GM19468 (cell line): ENCODE data around the gene TUB.
A peak's percentile ranks its signal among the peaks of the same experiment; 100 is the strongest.

Source experiments
- ATAC-seq: cut with Tn5 transposase; IDR thresholded peaks from one replicate; pipeline ENCODE4 v1.9.1; 2021; ENCODE audit warnings: mild to moderate bottlenecking, moderate library complexity, moderate number of reproducible peaks; ENCODE audit not compliant: unreplicated experiment; ENCODE audit errors: extremely low read depth

Gene TUB

DNA sequence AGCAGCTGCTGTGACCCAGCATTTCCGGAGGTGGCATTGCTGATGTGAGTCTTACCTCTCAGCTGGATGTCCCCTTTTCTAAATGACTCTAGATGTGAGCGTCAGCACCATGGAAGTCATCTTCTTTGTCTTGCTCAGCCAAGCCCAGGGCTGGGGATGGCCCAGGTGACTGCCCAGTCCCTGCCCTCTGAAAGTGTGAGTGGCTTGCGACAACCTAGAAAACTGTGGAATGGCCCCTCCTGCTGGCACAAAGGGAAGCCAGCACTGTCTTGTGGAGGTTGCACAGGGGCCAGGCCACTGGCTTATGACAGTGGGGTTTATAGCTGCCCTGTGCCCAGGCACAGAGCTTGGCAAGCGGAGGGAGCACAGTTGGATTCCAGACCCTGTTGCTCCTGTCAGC, 6.2 kb downstream of the TUB start:
- no peak for ATAC-seq

DNA sequence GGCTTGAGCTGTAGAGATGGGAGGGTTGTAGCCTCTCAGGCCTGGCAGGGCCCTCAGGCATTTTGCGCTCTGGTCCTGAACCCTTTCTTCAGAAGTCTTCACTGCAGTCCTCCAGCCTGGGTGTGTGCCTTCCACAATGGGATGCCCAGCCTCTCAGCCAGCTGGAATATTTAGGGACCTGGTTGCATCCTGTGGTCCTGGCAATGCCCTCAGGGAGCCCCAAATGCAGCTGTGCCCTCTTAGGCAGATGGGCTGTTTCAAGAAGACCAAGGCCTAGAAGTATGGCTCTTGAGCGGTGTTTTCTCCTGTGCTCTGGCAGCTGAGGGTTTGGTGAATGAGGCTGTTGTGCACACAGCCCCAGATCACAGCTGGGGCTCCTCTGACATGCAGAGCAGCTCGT, 6.7 kb downstream of the TUB start:
- no peak for ATAC-seq

DNA sequence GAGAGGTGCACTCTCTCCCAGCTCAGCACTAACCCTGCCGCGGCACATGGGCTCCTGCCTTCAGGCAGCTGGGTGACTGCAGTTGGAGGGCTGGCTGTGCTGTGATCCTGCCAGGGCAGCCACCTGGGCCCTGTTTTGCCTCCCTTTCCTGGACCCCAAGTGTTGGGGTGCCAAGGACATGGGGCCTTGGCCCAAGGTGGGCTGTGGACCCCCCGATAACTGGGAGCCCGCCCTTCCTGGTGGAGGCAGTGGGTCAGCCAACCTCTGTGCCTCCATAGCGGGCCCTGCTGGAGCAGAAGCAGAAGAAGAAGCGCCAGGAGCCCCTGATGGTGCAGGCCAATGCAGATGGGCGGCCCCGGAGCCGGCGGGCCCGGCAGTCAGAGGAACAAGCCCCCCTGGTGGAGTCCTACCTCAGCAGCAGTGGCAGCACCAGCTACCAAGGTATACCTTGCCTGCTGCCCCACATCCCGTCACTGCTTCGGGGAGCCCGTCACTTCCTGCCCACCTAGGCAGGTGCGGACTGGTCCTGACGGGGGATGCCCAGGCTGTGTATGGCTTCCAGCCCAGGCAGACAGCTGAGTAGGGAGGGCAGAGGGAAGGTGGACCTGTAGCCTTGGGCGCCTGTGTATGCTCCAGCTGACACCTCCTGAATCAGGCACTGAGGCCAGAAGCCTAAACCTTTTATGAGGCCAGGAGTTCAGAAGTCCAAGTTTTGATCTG, 8.9 kb downstream of the TUB start:
- no peak for ATAC-seq

DNA sequence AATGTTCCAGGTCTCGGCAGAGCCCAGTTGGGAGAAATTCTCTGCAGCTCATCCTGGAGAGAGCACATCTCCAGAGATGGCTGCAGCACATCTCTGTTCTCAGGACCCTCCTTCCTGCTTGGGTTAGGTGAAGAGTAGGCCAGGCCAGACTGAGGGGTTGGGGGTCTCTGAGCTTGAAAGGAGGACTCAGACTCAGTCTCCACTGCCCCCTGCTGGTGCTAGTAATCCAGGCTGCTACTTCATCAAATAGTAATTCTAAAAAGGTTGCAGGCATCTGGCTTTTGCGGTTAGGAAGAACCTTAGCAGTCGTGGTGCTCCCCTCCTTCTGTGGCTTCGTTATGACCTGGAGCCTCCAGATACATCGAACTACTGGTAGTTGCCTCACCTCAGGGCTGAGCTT, 9.7 kb downstream of the TUB start:
- ATAC-seq, result no peak

DNA sequence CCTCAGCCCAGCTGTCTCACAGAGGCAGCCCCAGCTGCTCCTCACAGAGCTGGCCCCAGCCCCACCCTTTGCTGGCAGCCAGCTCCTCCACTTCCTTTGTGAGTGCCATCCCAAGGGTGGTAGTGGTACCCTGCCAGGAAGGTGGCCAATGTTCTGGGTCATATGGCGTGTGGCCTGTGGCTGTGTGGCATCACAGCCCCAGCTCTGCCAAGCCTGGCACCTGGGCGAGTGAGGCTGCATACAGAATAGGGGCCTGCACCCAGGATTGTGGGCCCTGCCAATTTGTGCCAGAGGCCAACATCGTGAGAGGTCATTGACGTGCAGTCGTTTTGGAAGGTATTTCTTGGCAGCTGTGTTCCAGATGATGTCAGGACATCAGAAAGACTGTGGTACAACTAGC, 10.7 kb downstream of the TUB start:
- ATAC-seq, result no peak

DNA sequence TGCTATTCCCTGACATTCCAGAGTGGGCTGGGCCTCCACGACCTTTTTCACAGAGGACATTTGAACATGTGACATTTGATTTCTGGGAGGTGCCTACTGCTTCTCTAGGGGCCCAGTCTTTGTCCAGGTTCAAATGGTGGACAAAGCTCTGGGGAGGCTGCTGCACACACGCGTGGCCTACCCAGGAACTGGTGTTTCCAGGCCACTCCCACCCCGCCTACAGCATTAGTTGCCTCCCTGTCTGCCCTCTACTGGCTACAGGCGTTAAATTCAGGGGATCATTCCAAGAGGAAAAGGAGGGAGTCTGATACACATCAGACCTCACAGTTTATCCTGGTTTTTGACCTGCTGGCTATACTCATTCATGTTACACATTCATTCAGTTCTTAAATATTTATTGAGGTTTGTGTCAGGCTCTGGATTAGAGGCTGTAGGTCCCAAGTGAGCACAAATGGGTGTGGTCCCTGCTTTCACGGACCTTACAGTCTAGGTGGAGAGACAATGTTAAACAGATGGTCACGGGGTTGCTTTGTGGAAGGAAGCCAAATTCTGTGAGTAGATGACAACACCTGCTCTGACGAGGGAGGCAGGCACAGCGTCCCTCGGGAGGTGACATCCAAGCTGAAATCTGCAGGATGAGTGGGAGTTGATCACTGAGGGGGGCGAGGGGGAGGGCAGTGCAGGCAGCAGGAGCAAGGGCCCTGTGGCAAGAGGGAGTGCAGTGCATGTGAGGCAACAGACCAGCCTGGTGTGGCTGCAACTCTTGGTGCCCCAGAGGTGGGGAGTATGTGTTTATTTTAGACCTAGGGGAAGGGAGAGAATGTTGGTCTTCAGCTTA, 11.8 kb downstream of the TUB start:
- no peak for ATAC-seq

DNA sequence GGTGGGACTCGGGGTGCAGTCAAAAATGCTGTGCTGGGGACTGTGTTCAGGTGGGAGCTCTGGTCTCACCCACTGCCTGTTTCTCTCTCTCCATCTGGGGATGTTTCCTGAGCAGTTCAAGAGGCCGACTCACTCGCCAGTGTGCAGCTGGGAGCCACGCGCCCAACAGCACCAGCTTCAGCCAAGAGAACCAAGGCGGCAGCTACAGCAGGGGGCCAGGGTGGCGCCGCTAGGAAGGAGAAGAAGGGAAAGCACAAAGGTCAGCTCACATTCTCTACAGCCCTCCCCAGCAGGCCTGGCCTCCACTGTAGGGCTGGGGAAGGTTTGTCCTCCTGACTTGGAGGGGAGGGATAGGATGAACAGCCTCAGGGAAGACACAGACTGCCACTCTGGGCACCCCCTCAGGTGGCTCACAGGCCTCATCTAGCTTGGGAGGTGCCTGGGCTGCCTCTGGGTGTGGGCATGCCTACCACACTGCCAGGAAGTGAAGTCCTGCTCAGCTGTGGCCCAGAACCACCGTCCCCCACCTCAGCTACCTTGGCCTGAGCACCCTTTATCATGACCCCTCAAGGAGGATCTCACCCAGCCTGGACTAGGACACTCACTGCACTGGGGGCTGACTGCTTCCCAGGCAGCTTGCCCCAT, 13.0 kb downstream of the TUB start:
- ATAC-seq, result no peak

DNA sequence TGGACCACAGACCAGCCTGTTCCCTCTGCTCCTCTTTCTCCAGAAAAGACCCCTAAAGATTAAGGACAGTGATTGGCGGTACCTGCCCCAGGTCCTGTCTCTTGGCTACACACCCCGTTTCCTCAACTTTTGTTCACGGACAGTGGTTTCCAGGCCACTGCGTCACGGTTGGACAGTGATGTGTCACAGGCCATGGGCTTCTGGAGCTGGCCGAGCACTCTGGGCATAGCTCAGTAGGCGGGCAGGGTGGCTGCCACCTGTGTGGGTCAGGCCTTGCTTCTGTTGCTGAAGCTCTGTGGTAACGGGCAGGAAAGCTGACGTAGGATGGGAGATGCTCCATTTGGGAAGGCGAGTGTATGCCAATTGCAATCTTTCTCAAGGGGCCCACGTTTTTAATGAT, 13.6 kb downstream of the TUB start:
- ATAC-seq, result no peak

DNA sequence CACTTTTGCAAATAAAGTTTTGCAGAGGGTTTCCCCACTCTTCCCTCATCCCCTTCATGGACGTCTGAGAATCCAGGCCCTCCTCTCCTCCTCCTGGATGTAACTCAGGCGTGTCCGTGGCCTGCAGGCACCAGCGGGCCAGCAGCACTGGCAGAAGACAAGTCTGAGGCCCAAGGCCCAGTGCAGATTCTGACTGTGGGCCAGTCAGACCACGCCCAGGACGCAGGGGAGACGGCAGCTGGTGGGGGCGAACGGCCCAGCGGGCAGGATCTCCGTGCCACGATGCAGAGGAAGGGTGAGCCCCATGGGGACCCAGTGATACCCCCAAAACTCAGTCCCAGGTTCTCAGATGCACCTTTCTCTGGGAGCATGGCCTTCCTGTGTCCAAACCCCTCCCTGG, 14.4 kb downstream of the TUB start:
- ATAC-seq, result no peak

DNA sequence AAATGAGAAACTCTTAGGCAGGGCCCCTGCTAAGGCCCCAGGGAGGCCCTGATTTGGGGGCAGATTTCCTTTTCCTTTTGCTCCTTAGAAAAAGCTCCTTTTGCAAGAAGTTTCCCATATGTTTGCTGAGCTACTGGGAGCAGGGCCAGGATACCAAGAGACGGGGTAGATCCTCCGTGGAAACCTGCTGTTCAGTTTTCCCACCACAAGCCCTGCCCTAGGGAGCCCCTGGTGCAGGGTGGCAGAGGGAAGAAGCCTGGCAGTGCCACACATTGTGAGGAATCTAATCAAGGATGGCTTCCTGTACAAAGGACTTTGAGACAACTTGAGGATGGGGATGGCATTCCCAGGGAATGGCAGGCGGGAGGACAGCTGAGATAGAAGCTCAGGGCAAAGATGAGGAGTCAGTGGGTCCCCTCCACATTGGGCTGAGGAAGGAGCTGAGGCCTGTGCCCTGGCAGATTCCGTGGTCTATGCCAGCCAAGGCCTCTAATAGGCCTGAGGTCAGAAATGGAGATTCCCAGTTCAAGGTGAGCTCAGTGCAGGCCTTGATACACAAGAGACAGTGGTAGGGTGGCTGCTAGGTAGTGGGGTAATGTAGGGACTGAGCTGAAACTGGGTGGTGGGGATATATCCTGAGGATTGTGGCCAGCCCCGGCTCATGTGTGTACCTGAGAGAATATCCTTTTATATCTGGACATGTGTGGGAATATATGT, 15.0 kb downstream of the TUB start:
- no peak for ATAC-seq

DNA sequence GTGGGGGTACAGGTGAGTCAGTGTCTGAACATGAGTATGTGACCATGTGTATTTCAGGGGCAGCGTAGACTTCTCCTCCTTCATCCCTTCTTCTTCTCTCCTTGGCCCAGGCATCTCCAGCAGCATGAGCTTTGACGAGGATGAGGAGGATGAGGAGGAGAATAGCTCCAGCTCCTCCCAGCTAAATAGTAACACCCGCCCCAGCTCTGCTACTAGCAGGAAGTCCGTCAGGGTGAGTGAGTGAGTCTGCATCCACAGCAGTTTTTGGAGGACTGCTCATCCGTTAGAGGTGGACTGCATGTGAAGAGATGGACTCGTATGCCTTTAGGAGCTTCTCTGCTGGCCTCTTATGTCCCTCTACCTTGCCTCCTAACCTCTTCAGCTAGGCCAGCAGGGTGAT, 15.6 kb downstream of the TUB start:
- no peak for ATAC-seq

DNA sequence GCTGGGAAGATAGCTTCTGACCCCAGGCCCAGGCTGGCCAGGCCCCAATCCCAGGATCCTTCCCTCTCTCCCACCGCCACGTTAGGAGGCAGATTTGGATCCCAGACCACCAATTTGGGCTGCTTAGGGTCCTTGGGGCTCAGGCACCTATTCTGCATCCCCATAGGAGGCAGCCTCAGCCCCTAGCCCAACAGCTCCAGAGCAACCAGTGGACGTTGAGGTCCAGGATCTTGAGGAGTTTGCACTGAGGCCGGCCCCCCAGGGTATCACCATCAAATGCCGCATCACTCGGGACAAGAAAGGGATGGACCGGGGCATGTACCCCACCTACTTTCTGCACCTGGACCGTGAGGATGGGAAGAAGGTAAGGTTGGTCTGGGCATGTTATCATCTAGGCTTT, 16.1 kb downstream of the TUB start:
- no peak for ATAC-seq

DNA sequence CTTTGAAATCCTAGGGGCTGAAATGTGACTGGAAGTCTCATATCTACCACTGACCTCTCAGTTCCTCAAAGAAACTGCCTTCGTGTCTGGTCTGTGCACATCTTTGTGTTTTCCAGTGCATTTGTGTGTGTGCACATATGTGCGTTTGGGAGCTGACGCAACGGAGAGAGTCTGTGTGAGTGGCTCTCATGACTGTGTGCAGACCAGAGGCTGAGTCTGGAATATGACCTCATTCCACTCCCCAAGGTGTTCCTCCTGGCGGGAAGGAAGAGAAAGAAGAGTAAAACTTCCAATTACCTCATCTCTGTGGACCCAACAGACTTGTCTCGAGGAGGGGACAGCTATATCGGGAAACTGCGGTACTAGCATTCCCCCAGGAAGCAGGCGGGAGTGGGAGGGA, 16.5 kb downstream of the TUB start:
- ATAC-seq, result no peak

DNA sequence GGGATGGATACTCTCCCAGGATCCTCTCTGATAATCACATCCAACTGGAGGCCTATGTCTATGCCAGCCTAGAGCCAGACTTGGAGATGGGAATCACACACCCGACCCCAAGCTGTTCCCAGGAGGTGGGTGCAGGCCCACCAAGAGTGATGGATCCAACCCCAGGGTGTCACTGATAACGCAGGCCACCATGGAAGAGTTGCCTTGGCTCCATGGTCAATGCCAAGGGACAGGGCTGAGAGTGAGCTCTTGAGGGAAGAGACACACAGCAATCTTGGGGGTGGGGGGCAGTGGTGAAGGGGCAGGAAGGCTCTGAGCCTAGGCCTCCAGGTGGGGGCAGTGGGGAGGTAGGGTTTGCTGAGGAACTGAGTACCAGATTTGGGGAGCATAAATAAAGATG, 16.9 kb downstream of the TUB start:
- no peak for ATAC-seq

DNA sequence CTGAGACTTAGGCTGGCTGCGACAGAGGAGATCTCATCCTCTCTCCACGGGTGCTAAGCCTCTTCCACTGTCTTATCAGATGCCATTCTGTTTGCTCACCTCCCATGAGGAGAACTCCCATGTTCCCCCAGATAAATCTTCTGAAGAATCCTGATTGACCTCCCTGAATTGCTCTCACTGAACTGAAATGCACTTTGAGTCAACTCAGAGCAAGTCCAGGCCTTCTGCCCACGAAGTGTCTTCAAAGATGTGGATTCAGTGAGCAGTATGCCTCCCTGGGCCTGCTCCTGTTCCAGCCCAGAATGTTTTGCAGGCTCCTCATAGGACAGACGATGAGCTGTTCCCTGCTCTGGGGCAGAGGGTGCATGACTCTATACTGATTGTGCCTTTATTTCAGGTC, 17.4 kb downstream of the TUB start:
- no peak for ATAC-seq

DNA sequence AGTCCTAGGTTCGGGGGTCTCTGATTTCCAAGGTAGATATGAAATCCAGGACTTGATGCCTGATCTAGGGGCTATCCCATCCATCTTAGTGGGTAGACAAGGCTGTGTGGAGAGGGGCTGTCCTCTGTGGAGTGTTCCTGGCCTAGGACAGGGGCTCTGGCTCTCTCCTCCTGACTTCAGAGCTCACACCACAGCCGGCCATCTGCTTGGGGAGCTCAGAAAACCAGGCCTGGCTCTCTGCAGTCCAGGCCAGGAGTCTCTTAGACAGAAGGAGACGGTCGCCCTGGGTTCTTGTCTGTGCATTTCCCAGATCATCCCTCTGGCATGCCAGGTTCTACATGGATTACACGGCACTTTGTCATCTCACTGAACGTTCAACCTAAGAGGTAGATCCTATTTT, 17.9 kb downstream of the TUB start:
- ATAC-seq, result no peak

DNA sequence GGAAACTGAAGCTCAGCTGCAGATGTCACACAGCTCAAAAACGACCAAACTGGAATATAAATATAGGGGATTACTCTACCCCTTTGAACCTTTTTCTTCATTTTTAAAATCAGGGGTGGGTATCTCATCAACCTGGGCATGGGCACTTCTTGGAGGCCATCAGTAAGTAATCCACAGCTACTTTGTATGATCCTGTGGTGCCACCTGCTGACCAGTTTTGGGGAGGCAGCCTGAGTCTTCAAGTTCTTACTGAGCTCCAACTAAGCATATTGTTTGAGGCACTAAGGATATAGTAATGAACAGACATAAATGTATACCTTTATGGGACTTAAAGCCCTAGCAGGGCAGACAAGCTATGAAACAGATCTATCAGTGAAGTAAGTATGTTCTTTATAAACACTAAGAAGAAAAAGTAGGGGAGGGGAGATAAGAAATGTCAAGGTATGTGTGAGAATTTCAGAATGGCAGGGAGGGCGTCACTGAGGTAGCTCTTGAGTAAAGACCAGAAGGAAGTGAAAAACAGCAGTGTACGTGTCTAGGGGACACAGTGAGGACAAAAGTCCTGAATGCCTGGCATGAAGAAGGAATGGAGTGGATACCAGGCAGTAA, 18.4 kb downstream of the TUB start:
- ATAC-seq, result peak; percentile 56

DNA sequence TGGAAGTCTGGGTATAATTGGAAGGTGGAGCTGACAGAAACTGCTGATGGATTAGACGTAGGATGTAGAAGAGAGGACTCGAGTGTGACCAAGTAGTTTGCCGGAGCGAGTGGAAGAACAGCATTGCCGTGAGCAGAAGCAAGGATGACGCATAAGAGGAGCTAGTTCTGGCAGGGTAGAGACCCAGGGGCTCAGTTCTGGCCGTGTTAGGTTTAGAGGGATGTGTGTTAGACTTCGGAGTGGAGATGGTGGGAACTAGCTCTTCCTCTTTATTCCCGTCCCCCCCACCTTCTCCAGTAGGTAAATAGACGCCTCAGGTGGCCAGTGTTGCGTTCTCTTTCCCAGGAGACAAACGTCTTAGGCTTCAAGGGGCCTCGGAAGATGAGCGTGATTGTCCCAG, 19.1 kb downstream of the TUB start:
- no peak for ATAC-seq

DNA sequence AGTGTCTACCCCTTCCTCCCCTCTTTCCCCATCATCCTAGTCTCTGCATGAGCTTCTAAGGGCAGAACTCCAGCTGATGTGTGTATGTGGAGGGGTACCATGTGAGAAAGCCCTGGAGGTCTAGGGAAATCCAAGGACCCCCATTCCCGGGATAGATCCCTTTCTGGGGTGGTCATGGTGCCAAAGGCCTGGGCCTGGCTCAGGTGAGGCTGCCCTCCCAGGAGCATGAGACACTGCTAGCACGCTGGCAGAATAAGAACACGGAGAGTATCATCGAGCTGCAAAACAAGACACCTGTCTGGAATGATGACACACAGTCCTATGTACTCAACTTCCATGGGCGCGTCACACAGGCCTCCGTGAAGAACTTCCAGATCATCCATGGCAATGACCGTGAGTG, 19.6 kb downstream of the TUB start:
- ATAC-seq, result no peak

DNA sequence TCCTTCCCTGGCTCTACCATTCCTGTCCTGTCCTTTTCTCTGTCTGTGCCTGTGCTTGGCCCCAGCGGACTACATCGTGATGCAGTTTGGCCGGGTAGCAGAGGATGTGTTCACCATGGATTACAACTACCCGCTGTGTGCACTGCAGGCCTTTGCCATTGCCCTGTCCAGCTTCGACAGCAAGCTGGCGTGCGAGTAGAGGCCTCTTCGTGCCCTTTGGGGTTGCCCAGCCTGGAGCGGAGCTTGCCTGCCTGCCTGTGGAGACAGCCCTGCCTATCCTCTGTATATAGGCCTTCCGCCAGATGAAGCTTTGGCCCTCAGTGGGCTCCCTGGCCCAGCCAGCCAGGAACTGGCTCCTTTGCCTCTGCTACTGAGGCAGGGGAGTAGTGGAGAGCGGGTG, 20.4 kb downstream of the TUB start:
- ATAC-seq, result no peak
